Left ventricle myocardium inferior (tissue), 1 donor: Measurements from ENCODE around the gene PPM1L. TPM values are rescaled to one million over a fixed set of nuclear protein-coding genes. Genes with fewer than 3 reads are reported as not detected.

Experiments used
- DNase-seq: peaks from one replicate; pipeline ENCODE4 v3.0.0-alpha.2; 2020
- H3K27ac ChIP-seq: fragments of 200-600 bp; replicated peaks from 2 replicates; pipeline ENCODE4 v1.8.0; 2021
- H3K27me3 ChIP-seq: fragments of 200-600 bp; 2 replicates; pipeline ENCODE4 v1.8.0; 2021; ENCODE audit warnings: low read depth
- H3K36me3 ChIP-seq: fragments of 200-600 bp; 2 replicates; pipeline ENCODE4 v1.8.0; 2021
- H3K4me1 ChIP-seq: fragments of 200-600 bp; 2 replicates; pipeline ENCODE4 v1.8.0; 2021
- H3K4me3 ChIP-seq: fragments of 200-600 bp; 2 replicates; pipeline ENCODE4 v1.8.0; 2021; ENCODE audit warnings: mild to moderate bottlenecking, moderate library complexity
- H3K9me3 ChIP-seq: fragments of 200-600 bp; replicated peaks from 2 replicates; pipeline ENCODE4 v1.8.0; 2021
- intact Hi-C: fragments of 100-400 bp; cut with micrococcal nuclease; formaldehyde crosslinking; loops from one replicate; pipeline ENCODE4 v1.11.0; 2022
- total RNA-seq: library from RNA; stranded (reverse); fragmentation: NEBNext Ultra II Directional; extraction: Animal tissue kit (Norgen Biotek cat#: 25700); gene quantifications from one replicate; pipeline ENCODE4 v1.2.1, GENCODE V29; 2021
- TF ChIP-seq, protein P1 (sequence below): fragments of 200-600 bp; IDR thresholded peaks from 2 replicates; pipeline ENCODE4 v1.8.0; 2021; ENCODE audit warnings: antibody characterized with exemption, mild to moderate bottlenecking, borderline replicate concordance
- donor health status: DM: no; HTN: yes; CAD: no; lungs with severe emphysema.

Gene PPM1L
- total RNA-seq, 1 donor from 2014 or later = 51.1 TPM

DNA sequence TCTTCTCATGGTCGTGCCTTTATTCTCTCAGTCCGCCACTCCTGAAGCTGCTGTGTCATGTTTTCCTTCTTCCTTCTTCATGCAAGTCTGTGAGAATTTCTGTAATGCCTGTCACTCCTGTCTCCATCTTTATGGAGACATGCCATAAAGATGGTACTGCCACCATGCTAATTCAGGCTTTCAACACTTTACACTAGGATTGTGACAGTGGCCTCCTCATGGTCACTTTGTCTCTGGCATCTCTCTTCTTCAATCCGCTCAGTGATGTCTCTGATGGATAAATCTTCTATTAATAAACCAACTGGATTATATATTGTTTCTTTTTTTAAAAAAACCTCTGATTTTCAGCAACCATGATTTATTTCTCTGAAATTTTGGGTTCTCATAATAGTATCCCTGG lies 18.1 kb downstream of the PPM1L start:
- intact Hi-C loops = no loop called here
- H3K4me1 ChIP-seq = peaks cover 67% of the 10 kb centered on the region
- no peak for DNase-seq
- H3K9me3 ChIP-seq = no peaks in the 10 kb centered on the region
- TF ChIP-seq, protein P1, sequence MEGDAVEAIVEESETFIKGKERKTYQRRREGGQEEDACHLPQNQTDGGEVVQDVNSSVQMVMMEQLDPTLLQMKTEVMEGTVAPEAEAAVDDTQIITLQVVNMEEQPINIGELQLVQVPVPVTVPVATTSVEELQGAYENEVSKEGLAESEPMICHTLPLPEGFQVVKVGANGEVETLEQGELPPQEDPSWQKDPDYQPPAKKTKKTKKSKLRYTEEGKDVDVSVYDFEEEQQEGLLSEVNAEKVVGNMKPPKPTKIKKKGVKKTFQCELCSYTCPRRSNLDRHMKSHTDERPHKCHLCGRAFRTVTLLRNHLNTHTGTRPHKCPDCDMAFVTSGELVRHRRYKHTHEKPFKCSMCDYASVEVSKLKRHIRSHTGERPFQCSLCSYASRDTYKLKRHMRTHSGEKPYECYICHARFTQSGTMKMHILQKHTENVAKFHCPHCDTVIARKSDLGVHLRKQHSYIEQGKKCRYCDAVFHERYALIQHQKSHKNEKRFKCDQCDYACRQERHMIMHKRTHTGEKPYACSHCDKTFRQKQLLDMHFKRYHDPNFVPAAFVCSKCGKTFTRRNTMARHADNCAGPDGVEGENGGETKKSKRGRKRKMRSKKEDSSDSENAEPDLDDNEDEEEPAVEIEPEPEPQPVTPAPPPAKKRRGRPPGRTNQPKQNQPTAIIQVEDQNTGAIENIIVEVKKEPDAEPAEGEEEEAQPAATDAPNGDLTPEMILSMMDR = no peak
- H3K36me3 ChIP-seq = no peaks in the 10 kb centered on the region
- no peaks in the 10 kb centered on the region for H3K27me3 ChIP-seq
- no peak overlapping the region for H3K4me3 ChIP-seq
- H3K27ac ChIP-seq = no peak overlapping the region

DNA sequence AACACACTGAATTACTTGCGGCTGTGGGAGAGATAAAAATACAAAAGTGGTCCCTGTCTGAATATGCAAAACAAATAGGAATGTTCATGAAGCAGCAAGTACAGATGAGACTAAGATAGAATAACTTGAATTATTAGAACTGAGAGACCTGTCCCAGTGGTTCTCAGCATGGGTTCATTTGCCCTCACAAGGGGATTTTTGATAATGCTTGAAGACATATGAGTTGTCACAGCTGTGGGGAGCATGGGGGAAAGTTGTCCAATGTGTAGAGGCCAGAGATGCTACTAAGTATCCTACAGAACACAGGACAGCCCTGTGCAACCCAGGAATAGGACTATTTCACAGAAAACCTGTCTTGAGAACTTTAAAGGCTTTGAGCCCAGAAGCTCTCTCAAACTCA lies 22.4 kb downstream of the PPM1L start:
- TF ChIP-seq, protein P1 = no peak
- no peak for DNase-seq
- Histone ChIP-seq H3K4me1 (peaks cover 60% of the 10 kb centered on the region), H3K4me3 (no peak overlapping the region), H3K27ac (no peak overlapping the region), H3K36me3 (no peaks in the 10 kb centered on the region), H3K27me3 (no peaks in the 10 kb centered on the region), H3K9me3 (no peaks in the 10 kb centered on the region)
- intact Hi-C loops = no loop called here

DNA sequence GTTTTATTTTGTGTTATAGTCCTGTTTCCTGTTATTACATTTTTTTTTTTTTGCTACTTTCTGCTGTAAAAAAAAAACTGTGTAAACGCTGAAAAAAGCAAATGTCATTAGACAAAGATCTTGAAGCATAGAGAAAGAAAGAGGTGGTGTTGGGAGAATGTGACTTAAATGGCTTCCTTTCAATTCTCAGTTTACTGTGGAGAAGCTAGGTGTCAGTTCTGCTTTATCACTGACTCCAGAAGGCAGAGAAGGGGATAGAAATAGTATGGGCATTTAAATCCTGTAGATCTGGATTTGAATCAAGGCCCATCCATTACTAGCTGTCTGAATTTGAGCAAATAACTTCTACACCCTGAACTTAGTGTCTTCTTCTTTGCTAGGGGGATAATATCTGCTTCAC lies 23.0 kb downstream of the PPM1L start:
- H3K27ac ChIP-seq = no peak overlapping the region
- no peak overlapping the region for H3K4me3 ChIP-seq
- H3K9me3 ChIP-seq = no peaks in the 10 kb centered on the region
- H3K36me3 ChIP-seq = no peaks in the 10 kb centered on the region
- H3K27me3 ChIP-seq = no peaks in the 10 kb centered on the region
- intact Hi-C loops = no loop called here
- DNase-seq = no peak
- TF ChIP-seq, protein P1 = no peak
- H3K4me1 ChIP-seq = peaks cover 56% of the 10 kb centered on the region

DNA sequence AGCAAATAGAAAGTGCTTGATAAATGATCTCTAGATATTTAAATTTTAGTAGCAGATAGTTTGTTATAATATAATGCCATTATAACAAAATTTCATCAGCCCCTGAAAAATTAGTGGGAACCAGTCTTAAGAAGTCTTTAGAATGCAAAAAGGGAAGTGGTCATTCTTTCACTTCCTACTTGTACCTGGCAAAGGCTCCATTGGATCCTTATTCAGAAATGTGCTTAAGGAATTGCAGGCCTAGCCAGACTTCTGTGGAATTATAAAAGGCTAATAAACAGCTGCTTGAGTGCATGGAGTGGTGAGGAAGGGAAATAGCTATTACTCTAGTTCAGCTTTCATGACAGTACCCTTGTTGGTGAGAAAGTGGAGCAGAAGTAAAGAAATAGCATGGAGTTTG lies 24.2 kb downstream of the PPM1L start:
- Histone ChIP-seq H3K27ac (no peak overlapping the region), H3K4me1 (peaks cover 61% of the 10 kb centered on the region)
- intact Hi-C loops = no loop called here

DNA sequence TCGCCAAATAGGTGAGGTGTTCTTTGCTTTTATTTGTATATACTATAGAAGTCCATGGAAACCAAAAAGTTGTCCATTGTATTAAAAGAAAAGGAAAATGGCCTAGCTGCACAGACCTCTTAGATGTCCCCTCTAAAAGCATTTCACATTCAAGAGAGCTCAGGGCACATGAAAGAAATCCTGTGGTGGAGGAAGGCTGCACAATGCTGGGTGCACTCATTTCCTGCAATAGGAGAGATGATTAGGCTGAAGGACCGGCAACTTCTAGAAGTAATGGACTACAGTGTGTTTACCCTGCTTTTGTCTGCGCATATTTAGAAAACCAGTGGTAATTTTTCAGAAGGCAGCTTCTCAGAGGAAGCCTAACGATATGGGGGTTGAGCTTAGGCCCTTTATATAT lies 25.4 kb downstream of the PPM1L start:
- no peaks in the 10 kb centered on the region for H3K9me3 ChIP-seq
- no peaks in the 10 kb centered on the region for H3K27me3 ChIP-seq
- TF ChIP-seq, protein P1 = no peak
- intact Hi-C loops = no loop called here
- H3K4me1 ChIP-seq = peaks cover 61% of the 10 kb centered on the region
- no peak for DNase-seq
- no peak overlapping the region for H3K4me3 ChIP-seq
- no peaks in the 10 kb centered on the region for H3K36me3 ChIP-seq
- no peak overlapping the region for H3K27ac ChIP-seq

More for the DNA sequence above, 24.2 kb downstream of the PPM1L start:
- H3K9me3 ChIP-seq = no peaks in the 10 kb centered on the region
- DNase-seq = no peak
- TF ChIP-seq, protein P1 = no peak
- no peak overlapping the region for H3K4me3 ChIP-seq
- no peaks in the 10 kb centered on the region for H3K36me3 ChIP-seq
- H3K27me3 ChIP-seq = no peaks in the 10 kb centered on the region

DNA sequence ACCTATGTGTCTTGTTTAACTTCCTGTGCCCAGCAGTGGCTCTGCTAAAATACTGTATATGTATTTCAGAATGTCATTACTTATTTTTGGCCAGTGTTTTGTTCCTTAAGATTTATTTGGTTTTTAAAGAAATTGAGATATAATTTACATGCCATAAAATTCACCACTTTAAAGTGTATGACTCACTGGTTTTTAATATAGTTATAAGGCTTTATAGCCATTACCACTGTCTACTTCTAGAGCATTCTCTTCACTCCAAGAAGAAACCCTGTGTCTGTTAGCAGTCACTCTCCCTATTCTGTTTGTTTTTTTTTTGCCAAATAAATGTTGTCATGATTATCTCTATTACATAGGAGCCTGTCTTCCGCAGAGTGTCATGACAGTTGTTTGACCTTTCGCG lies 25.8 kb downstream of the PPM1L start:
- TF ChIP-seq, protein P1 = no peak
- H3K4me3 ChIP-seq = no peak overlapping the region
- H3K9me3 ChIP-seq = peaks cover 2% of the 10 kb centered on the region
- H3K27me3 ChIP-seq = no peaks in the 10 kb centered on the region
- DNase-seq = no peak
- intact Hi-C loops = no loop called here
- no peaks in the 10 kb centered on the region for H3K36me3 ChIP-seq
- no peak overlapping the region for H3K27ac ChIP-seq
- H3K4me1 ChIP-seq = peaks cover 61% of the 10 kb centered on the region
